H7 (cell line): ENCODE results near the gene KMT2B. TPM values are rescaled to one million over a fixed set of nuclear protein-coding genes. Genes with fewer than 3 reads are reported as not detected.
A peak's percentile ranks its signal among the peaks of the same experiment; 100 is the strongest.

Source experiments
- DNase-seq: peaks from one replicate; pipeline ENCODE4 v3.0.0; 2012
- H3K27me3 ChIP-seq: 2 replicates; pipeline ENCODE4 v1.6.0; 2011; ENCODE audit warnings: mild to moderate bottlenecking, low read length; ENCODE audit not compliant: control insufficient read depth, insufficient read depth
- H3K36me3 ChIP-seq: replicated peaks from 2 replicates; pipeline ENCODE4 v1.5.1; 2011; ENCODE audit warnings: low read length; ENCODE audit not compliant: control insufficient read depth, insufficient read depth
- H3K4me3 ChIP-seq: 2 replicates; pipeline ENCODE4 v1.5.1; 2011; ENCODE audit warnings: low read depth, mild to moderate bottlenecking, control low read depth, low read length, moderate library complexity; ENCODE audit not compliant: insufficient read depth
- total RNA-seq: library from RNA; depleted of rRNA; stranded (reverse); fragments of >200 nt; shearing (Covaris generic); gene quantifications from 2 replicates; pipeline ENCODE4 v1.2.3, GENCODE V29; 2014

Gene KMT2B
- total RNA-seq, 1 experiment from 2014 or later, result 12.9 TPM

DNA sequence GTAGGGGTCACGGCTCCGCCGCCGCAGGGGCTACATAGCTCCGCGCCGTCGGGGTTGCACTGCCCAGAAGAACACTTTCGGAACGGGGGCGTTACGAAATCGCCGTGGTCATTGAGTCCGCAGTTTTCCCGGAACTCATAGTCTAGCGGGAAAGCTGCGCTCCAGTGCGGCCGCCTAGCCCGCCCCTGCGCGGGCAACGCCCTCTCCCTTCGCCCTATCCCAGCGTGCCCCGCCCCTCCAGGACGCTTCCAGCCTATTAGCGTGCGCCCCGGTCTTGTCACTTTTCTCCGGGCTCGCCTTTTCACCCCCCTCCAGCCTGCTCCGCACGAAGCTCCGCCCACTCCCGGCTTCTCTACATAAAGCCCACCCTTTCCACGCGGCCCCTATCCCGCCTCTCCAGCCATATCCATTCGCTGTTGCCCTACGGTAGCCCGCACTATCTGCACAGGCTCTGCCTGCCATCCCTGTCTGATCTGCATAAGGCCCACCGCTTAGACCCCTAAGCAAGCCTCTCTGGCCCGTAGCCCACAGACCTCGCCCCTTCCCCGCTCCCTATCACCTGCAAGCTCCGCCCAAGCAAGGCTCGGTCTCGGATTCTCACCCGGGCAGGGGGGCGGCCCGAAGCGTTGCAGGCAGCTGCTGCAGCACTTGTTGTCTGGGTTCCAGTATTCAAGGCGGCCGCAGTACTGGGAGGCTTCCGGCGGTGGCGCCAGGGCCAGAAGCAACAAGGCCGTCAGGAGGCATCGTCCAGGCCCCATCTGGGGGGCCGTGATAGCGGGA is 22.8 kb downstream of the KMT2B start:
- Histone ChIP-seq H3K27me3 (no peaks in the 10 kb centered on the region), H3K36me3 (peaks cover 16% of the 10 kb centered on the region), H3K4me3 (peak overlapping the region; percentile 69)
- DNase-seq, result peak; percentile 100

DNA sequence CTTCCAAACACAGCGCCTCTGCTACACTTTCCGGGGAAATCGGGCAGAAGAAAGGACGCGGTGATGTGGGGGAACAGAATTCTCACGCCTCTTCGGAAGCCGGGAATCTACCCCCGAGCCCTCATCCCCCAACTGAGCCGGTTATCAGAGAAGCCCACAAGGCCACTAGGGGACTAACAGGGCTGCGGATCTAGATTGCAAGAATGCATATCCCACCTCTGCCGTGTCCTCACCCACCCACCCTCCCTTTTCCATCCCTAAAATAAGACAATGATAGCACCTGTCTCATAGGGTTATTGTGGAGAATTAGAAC is 23.4 kb downstream of the KMT2B start:
- peaks cover 16% of the 10 kb centered on the region for H3K36me3 ChIP-seq
- H3K27me3 ChIP-seq, result no peaks in the 10 kb centered on the region
- peak overlapping the region; percentile 61 for H3K4me3 ChIP-seq
- DNase-seq, result no peak

DNA sequence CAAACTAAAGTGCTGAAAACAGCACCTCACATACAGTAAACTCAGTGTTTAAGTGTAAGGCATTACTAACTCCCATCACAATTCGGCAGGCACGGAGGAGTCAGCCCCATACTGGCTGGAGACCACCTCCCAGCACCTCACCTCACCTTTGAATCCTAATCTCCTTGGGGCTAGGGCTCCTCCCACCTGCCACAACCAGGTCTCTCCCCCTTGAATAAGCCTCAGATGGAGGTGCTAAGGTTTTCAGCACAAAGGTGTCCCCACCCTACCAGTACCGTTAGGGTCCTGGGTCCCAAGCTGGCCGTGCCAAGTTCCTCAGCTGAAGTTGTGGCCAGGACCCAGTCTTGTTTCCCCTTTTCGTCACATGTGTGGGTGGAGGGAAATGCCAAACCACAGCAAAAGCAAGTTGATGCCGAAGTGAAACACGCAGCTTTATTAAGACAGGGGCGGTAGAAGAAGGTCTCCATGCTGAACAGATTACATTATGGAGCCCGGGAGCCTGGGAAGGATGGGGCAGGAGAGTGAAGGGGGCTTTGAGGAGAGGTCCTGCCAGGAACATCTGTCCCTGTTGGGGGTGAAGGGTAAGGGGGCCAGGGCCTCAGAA is 24.4 kb downstream of the KMT2B start, which contains the start of gene IGFLR1:
Gene IGFLR1, minus strand, starts transcription at position 332 of the 604 bp plus-strand sequence. CDS start 1,272 bp downstream, outside the sequence.
- Histone ChIP-seq H3K27me3 (no peaks in the 10 kb centered on the region), H3K36me3 (peaks cover 10% of the 10 kb centered on the region), H3K4me3 (peak within 1 kb of the TSS; percentile 61)
- DNase-seq, result no peak

DNA sequence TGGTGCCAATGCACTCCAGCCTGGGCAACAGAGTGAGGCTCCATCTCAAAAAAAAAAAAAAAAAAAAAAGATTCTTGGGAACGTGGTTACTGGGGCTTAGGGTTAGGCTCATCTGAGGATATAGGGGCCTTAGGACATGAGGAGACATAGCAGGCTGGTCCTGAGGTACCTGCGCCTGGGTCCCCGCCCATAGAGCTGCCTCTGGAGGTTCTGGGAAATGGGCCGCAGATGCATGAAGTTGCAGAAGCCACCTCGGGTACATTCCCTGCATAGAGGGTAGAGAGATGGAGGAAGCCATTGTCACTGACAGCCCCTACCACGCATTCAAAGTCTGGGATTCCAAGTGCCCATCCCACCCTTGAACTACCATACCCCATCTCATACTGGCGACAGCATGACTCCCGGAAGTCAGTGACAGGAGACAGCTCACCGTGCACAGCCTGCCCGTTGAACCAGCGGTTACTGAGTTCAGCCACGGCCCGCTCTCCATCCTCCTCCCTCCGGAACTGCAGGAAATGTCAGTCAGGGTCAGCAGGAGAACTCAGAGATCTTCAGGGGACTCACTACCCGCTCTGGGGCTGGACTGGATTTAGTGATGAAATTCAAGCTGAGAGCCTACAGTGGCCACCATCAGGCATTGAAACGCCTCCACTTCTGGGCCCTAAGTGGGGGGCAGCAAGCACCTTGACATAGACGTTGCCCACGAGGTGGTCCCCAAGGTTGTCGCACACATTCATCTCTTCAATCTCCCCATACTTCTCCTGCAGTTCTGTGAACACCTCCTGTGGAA is 26.0 kb downstream of the KMT2B start:
- DNase-seq, result no peak
- Histone ChIP-seq H3K27me3 (no peaks in the 10 kb centered on the region), H3K4me3 (no peak overlapping the region), H3K36me3 (peaks cover 2% of the 10 kb centered on the region)

DNA sequence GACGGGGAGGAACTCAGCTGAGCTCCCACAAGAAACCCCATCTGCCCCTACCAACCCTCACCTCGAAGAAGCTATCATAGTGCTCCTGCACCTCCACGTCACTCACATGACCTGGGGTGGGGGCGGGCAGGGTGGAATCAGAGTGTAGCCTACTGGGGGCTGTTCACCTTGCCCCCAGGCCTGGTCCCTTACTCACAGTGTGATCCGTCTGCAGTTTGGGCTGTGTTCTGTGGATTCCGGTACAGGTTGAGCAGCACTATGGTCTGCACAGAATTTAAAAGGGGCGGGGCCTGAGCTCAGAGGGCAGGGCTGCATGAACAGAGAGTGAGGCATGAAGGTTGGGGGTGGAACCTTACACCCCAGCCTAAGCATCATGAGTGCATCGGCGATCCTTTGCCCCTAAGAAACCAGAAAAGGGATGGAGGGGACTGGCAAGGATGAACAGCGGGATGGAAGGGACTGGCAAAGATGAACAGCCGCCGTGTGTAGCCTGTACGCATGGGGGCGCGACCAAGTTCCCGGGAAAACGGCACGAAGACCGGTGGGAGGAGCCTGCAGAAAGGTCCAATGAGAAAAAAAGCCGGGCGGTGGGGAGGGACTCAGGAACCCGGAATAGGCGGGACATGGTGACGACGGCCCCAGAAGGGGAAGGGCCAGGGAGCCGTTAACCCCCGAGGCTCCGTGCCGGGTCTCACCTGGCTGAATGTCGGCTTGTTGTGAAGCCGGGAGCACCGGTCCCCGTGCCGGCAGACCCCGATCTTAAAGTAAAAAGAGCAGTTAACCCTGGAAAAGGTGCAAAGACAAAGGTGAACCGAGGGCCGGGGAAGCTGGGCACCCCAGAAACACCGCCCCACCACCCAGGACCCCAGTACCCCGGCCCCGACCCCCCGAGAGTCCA is 26.9 kb downstream of the KMT2B start:
- H3K36me3 ChIP-seq, result peaks cover 1% of the 10 kb centered on the region
- peak; percentile 92 for DNase-seq
- H3K27me3 ChIP-seq, result no peaks in the 10 kb centered on the region
- peak overlapping the region; percentile 69 for H3K4me3 ChIP-seq

DNA sequence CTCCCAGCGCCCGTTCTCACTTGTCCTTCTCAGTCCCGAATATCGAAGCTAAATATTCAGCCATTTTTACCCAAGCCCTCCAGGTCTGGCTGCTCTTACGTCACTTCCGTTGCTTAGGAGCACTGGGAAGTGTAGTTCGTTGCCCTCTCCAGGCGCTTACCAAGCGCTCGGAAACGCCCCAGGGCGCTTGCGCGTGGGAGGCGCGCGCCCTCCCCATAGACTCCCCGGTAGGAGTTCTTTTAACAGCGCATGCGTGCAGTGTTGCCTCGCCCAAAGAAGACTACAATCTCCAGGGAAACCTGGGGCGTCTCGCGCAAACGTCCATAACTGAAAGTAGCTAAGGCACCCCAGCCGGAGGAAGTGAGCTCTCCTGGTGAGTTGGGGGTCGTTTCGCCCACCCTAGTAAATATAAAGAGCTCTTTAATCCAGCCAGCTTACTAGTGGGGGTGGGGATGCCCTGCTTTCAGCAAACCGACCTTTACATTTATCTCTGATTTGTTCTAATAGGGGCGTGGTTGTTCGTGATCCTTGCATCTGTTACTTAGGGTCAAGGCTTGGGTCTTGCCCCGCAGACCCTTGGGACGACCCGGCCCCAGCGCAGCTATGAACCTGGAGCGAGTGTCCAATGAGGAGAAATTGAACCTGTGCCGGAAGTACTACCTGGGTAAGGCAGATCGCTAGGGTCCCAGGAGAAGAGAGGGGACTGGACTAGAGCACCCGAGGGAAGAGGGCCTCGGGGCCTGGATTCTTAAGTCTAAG is 27.7 kb downstream of the KMT2B start, which contains the start of the genes PSENEN and U2AF1L4:
Gene PSENEN, plus strand, starts transcription at position 324 of the 759 bp plus-strand sequence. Its CDS starts 280 bp downstream, at position 604.
Gene U2AF1L4, minus strand, starts transcription at position 91 of the 759 bp plus-strand sequence. Its CDS starts 27 bp downstream, at position 64.
- H3K36me3 ChIP-seq, result peaks cover 1% of the 10 kb centered on the region
- peak within 1 kb of the TSS; percentile 79 for H3K4me3 ChIP-seq
- no peaks in the 10 kb centered on the region for H3K27me3 ChIP-seq
- DNase-seq, result peak; percentile 95

DNA sequence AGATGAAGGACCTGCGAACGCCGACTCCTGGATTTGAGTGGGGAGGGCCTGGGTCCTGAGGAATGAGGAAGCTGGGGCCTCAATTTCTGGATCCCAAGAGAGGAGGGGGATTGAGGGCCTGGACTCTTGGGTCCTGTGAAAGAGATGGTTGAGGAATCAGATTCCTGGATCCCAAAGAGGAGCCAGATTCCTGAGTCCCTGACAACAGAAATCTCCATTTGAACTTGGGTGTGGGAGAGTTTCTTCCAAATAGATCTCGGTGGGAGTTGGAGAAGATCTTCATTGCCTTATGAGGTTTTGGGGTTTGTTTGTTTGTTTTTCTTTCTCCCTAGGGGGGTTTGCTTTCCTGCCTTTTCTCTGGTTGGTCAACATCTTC is 28.3 kb downstream of the KMT2B start:
- peaks cover 1% of the 10 kb centered on the region for H3K36me3 ChIP-seq
- peak overlapping the region; percentile 79 for H3K4me3 ChIP-seq
- H3K27me3 ChIP-seq, result no peaks in the 10 kb centered on the region
- DNase-seq, result no peak

DNA sequence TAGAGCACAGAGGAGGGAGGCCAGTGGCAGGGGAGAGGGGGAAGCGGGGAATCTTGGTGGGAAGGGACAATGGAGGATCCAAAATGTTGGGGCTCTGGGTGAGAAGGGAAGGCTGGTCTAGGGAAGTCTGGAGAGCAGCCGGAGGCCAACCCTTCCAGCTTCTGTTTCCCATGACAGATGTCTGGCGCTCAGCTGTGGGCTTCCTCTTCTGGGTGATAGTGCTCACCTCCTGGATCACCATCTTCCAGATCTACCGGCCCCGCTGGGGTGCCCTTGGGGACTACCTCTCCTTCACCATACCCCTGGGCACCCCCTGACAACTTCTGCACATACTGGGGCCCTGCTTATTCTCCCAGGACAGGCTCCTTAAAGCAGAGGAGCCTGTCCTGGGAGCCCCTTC is 28.7 kb downstream of the KMT2B start:
- Histone ChIP-seq H3K4me3 (no peak overlapping the region), H3K27me3 (no peaks in the 10 kb centered on the region), H3K36me3 (peaks cover 1% of the 10 kb centered on the region)

DNA sequence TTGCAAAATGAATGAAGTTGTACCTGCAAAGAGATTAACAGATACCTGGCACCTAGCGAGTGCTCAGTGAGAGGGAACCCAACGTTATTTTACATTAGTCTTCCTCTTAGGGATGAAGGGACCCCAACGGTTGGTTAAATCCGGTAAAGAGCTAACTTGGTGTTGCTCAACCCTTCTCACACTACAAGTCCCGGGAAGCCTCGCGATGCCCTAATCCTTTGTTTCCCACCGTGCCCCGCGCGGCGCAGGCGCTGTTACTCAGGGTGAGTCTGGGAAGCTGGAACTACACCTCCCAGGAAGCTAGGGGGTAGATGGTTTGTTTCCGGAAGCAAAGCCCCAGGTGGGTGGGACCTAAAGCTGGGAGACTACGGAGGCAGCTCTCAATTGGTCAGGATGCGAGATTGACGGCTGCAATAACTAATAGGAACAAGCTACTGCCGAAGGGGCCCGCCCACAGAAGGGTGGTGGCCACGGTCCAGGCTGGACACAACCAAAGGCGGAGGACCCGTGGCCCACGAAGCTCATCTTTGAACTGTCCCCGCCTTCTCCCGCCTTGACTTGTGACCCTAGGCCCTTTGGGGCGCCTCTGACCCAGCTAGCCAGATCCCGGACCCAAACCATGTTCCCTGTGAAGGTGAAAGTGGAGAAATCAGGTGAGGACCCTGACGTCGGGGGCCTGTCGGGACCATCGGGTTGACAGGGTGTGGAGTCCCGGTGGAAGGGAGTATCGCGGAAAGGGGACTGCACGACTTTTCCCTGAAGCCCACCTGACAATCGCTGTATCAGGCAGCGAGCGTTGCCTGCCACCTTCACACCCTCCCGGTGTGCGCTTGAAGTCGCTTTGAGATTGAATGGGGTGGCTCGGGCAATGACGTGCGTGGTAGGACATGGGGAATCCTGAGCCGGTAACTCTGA is 30.6 kb downstream of the KMT2B start, which contains the start of gene LIN37:
Gene LIN37, plus strand, starts transcription at position 471 of the 915 bp plus-strand sequence. Its CDS starts 149 bp downstream, at position 620.
- peak within 1 kb of the TSS; percentile 79 for H3K4me3 ChIP-seq

More for the DNA sequence above, 28.7 kb downstream of the KMT2B start:
- no peak for DNase-seq

DNA sequence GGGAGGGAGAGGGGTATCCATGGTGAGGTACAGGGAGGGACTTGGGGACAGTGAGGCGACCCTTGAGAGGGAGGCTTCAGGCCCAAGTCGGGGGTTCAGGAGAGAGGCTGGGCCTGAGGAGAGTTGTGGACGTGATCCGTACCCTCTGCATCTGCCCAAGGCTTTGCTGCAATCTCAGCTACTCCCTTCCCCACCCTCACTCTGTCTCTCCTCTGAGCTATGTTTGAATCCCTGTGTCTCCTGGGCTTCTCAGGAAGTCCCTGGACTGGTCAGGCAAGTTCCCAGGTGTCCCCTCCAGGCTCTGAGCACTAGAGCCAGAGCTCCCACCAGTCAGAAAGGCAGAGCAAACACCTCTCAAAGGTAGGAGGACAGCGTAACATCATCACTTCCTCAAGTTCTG is 32.4 kb downstream of the KMT2B start:
- Histone ChIP-seq H3K36me3 (peaks cover 1% of the 10 kb centered on the region; the same call in 1 of the 2 replicates), H3K4me3 (no peak overlapping the region), H3K27me3 (peaks cover 2% of the 10 kb centered on the region)
- no peak for DNase-seq

More for the DNA sequence above, 30.6 kb downstream of the KMT2B start, which contains the start of gene LIN37:
- Histone ChIP-seq H3K36me3 (peaks cover 1% of the 10 kb centered on the region; the same call in 1 of the 2 replicates), H3K27me3 (no peaks in the 10 kb centered on the region)
- DNase-seq, result peak; percentile 96

DNA sequence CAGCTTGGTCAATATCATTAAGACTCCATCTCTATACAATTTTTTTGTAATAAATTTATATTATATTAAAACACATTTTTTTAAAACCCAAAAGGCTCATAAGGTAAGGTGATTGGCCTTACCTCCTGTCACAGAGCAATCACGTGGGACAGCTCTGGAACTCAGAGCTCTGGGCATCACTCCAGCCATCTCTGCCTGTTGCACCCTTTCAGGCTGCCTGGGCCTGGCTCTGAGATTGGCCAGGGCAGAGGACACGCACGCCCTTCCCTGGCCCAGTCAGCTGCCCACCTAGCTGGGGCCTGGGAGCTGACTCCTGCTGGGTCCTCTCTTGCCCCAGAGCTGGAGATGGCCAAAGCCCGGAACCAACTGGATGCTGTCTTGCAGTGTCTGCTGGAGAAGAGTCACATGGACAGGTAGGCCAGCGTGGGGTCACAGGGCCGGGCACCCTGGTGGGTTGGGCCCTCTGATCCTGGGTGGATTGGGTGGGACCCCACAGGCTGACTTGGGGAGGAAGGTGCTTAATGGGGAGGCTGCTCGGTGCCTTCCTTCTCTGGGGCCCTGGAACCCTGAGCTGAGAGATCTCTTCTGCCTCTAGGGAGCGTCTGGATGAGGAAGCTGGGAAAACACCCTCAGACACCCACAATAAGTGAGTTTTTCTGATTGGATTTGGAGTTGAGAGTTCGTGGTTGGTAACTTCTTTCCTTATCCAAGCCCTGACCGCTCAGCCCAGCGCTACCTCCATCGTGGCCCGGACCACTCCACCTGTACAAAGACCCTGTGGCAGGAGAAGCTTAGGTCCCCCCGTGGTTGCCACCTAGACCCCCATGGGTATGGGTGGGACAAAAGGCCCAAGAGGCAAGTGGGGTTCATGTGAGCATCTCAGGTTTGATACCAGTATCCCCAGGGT is 34.3 kb downstream of the KMT2B start:
- no peak for DNase-seq
- H3K27me3 ChIP-seq, result peaks cover 13% of the 10 kb centered on the region
- no peak overlapping the region for H3K4me3 ChIP-seq
- no peaks in the 10 kb centered on the region for H3K36me3 ChIP-seq
